Endothelial cell of umbilical vein (primary cell): Measurements from ENCODE around the gene TCP11L2.

ENCODE experiments used
- CTCF ChIP-seq, 2 donors: IDR thresholded peaks; 1 replicate in 1 of 2; 2 replicates in 1 of 2; pipeline ENCODE4 v1.5.1; 2011; ENCODE audit warnings: low read length in 2 of 2, mild to moderate bottlenecking in 2 of 2, moderate library complexity in 2 of 2, control low read depth in 1 of 2, inconsistent platforms in 1 of 2, low read depth in 1 of 2; ENCODE audit not compliant: insufficient read depth in 1 of 2; ENCODE audit errors: extremely low read depth in 1 of 2
- FOS ChIP-seq: IDR thresholded peaks from 2 replicates; pipeline ENCODE4 v1.6.1; 2011; ENCODE audit warnings: mild to moderate bottlenecking, low read length, moderate library complexity, borderline replicate concordance; ENCODE audit not compliant: insufficient read depth
- POLR2AphosphoS5 ChIP-seq: IDR thresholded peaks from 2 replicates; pipeline ENCODE4 v1.6.1; 2012; ENCODE audit warnings: low read depth, mild to moderate bottlenecking, control low read depth, low read length, moderate library complexity; ENCODE audit not compliant: insufficient read depth

GRCh38 chr12:106289196-106289681 lies 13.3 kb upstream of the TCP11L2 start:
- TF ChIP-seq POLR2AphosphoS5 (no peak), FOS (no peak), CTCF (IDR thresholded peaks at IDR 0.05; ENCODE audit: extremely low read depth in 1 of 2, insufficient read depth in 1 of 2, low read depth in 1 of 2, low read length in 2 of 2) (no peak)
